Stimulated activated CD8-positive, alpha-beta memory T cell treated with anti-CD3 and anti-CD28 coated beads, Interleukin-7, amount 100 ng/mL, for 48 hours (primary cell): ENCODE measurements around the gene POLDIP3.
"Not testable (repeated sequence)": the region's sequence is repeated elsewhere in the genome, so short reads cannot be mapped to it uniquely, and the experiment has no call there.

ENCODE experiments used
- DNase-seq, 2 donors: peaks; one replicate each; pipeline ENCODE4 v3.0.0-alpha.2; 2020; ENCODE audit warnings: low read depth in 1 of 2; ENCODE audit errors: extremely low read depth in 1 of 2

The POLDIP3 gene

GRCh38 chr22:42620084-42620483 is 5.4 kb upstream of the POLDIP3 start:
- DNase-seq: no peak

- no peak for DNase-seq
Measured at GRCh38 chr22:42619261-42620063, 4.8 kb upstream of the POLDIP3 start.

- no peak for DNase-seq
Measured at GRCh38 chr22:42617155-42617983, 2.7 kb upstream of the POLDIP3 start.

GRCh38 chr22:42615860-42616175 is 1.1 kb upstream of the POLDIP3 start:
- DNase-seq: not testable (repeated sequence)

- DNase-seq: peak; percentile 72 to 92
Measured at GRCh38 chr22:42615092-42615859, 593 bp upstream of the POLDIP3 start.

- DNase-seq: no peak
Measured at GRCh38 chr22:42613872-42614301, 796 bp downstream of the POLDIP3 start.

GRCh38 chr22:42612336-42612735 is 2.3 kb downstream of the POLDIP3 start:
- DNase-seq: no peak

- no peak for DNase-seq
Measured at GRCh38 chr22:42611051-42611450, 3.6 kb downstream of the POLDIP3 start.

GRCh38 chr22:42610186-42610585 is 4.5 kb downstream of the POLDIP3 start:
- no peak for DNase-seq

GRCh38 chr22:42608823-42609361 is 5.8 kb downstream of the POLDIP3 start:
- DNase-seq: no peak

- no peak for DNase-seq
Measured at GRCh38 chr22:42608136-42608822, 6.4 kb downstream of the POLDIP3 start.

- DNase-seq: not testable (repeated sequence)
Measured at GRCh38 chr22:42607641-42608040, 7.0 kb downstream of the POLDIP3 start.

- DNase-seq: no peak
Measured at GRCh38 chr22:42604403-42604802, 10.3 kb downstream of the POLDIP3 start.

GRCh38 chr22:42603427-42603826 is 11.3 kb downstream of the POLDIP3 start:
- no peak for DNase-seq

GRCh38 chr22:42602470-42602869 is 12.2 kb downstream of the POLDIP3 start:
- no peak for DNase-seq

GRCh38 chr22:42601879-42602465 is 12.7 kb downstream of the POLDIP3 start:
- DNase-seq: no peak

GRCh38 chr22:42596863-42597530 is 17.7 kb downstream of the POLDIP3 start:
- no peak for DNase-seq

GRCh38 chr22:42596336-42596735 is 18.3 kb downstream of the POLDIP3 start:
- DNase-seq: no peak

- no peak for DNase-seq
Measured at GRCh38 chr22:42595434-42595833, 19.2 kb downstream of the POLDIP3 start.

GRCh38 chr22:42591987-42592386 is 22.7 kb downstream of the POLDIP3 start:
- no peak for DNase-seq
